Activated CD8-positive, alpha-beta T cell treated with anti-CD3 and anti-CD28 coated beads for 36 hours (primary cell): ENCODE results near the gene FAM120B. TPM values are rescaled to one million over a fixed set of nuclear protein-coding genes. Genes with fewer than 3 reads are reported as not detected.

Source experiments
- ATAC-seq: fragments of 200-7000 bp; cut with Tn5 transposase; one replicate; pipeline ENCODE4 v1.10.0; 2021; ENCODE audit warnings: mild to moderate bottlenecking, moderate library complexity
- CTCF ChIA-PET: fragments of 350-600 bp; sonication (Branson Sonifier 250); formaldehyde crosslinking; loops from one replicate; lab custom pipeline; 2021; ENCODE audit warnings: antibody characterized with exemption; lab: Charles Lee
- POLR2A ChIA-PET: fragments of 350-600 bp; sonication (Branson Sonifier 250); formaldehyde crosslinking; loops from one replicate; lab custom pipeline; 2021; ENCODE audit warnings: antibody characterized with exemption; lab: Charles Lee
- DNase-seq: peaks from one replicate; pipeline ENCODE4 v3.0.0-alpha.2; 2020
- H3K27ac Mint-ChIP-seq: one replicate; pipeline ENCODE4 v1.8.0; 2021; ENCODE audit warnings: mild to moderate bottlenecking, mixed read lengths
- H3K27me3 Mint-ChIP-seq: one replicate; pipeline ENCODE4 v1.8.0; 2021; ENCODE audit warnings: mixed read lengths
- H3K36me3 Mint-ChIP-seq: one replicate; pipeline ENCODE4 v1.8.0; 2021; ENCODE audit warnings: low read depth, mixed read lengths
- H3K4me1 Mint-ChIP-seq: one replicate; pipeline ENCODE4 v1.8.0; 2021; ENCODE audit warnings: low read depth, mixed read lengths
- H3K4me3 Mint-ChIP-seq: one replicate; pipeline ENCODE4 v1.8.0; 2021; ENCODE audit warnings: mild to moderate bottlenecking, moderate library complexity, mixed read lengths
- H3K9me3 Mint-ChIP-seq: one replicate; pipeline ENCODE4 v1.8.0; 2021; ENCODE audit warnings: mixed read lengths
- intact Hi-C: fragments of 100-400 bp; cut with micrococcal nuclease; formaldehyde crosslinking; loops from one replicate; pipeline ENCODE4 v1.10.0; 2022
- total RNA-seq, 2 experiments: library from RNA; stranded (reverse); gene quantifications; one replicate each; pipeline ENCODE4 v1.2.3, GENCODE V29; 2021
- TF ChIP-seq, protein P1 (sequence below): fragments of 200-600 bp; IDR thresholded peaks from one replicate; pipeline ENCODE4 v1.8.0; 2022; ENCODE audit warnings: antibody characterized with exemption, mild to moderate bottlenecking

Gene FAM120B
- total RNA-seq, 2 experiments from 2014 or later: 19.0 to 19.5 TPM

DNA sequence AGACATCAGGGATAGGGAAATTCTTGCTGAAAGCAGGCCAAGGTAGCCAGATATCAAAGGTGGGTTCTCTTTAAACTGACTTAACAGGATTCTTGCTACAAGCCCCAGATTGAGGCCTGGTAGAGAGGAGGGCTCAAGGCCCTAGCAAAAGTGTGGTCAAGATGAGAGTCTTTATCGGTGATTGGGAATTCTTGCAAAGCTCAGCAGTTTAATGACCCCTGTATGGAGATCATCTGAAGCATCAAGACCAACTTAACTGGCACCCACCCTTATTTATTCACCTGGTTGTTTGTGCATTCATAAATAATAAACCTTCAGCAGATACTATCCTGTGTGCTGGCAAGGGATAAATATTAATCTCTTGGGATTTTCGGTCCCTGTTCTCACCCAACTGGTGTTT lies 6.3 kb downstream of the FAM120B start:
- Mint-ChIP-seq H3K9me3 (no peaks in the 10 kb centered on the region), H3K4me3 (no peak overlapping the region), H3K27ac (no peak overlapping the region), H3K4me1 (peaks cover 61% of the 10 kb centered on the region), H3K27me3 (no peaks in the 10 kb centered on the region), H3K36me3 (peaks cover 17% of the 10 kb centered on the region)
- TF ChIP-seq, protein P1, sequence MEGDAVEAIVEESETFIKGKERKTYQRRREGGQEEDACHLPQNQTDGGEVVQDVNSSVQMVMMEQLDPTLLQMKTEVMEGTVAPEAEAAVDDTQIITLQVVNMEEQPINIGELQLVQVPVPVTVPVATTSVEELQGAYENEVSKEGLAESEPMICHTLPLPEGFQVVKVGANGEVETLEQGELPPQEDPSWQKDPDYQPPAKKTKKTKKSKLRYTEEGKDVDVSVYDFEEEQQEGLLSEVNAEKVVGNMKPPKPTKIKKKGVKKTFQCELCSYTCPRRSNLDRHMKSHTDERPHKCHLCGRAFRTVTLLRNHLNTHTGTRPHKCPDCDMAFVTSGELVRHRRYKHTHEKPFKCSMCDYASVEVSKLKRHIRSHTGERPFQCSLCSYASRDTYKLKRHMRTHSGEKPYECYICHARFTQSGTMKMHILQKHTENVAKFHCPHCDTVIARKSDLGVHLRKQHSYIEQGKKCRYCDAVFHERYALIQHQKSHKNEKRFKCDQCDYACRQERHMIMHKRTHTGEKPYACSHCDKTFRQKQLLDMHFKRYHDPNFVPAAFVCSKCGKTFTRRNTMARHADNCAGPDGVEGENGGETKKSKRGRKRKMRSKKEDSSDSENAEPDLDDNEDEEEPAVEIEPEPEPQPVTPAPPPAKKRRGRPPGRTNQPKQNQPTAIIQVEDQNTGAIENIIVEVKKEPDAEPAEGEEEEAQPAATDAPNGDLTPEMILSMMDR: no peak
- intact Hi-C loops: no loop called here
- CTCF ChIA-PET: no interaction called here
- DNase-seq: no peak
- ATAC-seq: no peak
- POLR2A ChIA-PET: no interaction called here

DNA sequence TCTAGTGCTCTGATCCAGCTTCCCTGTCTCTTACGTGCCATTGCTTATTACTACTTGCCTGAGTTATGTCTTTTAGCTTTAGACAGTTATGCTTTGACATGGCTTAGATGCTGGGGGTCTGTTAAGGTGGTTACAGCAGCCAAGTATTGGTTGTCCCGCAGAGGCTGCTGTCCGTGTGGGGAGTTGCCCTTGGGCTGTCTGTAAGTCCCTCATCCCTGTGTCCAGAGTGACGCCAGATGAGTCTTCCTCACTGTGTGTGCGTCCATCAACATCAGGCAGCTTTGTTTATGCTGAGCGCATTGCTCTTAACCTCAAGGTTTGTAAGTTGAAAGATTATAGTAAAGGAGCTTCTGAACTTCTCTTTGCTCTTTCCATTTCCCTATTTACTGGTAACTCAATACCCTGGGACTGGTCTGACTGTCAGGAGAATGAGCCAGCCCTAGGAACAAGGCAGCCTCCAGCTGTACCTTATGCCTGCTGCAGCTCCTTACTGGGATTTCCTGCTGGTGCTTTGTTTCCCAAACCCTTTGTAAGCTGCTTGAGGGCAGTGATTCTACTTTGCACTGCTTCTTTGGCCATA lies 7.2 kb downstream of the FAM120B start:
- Mint-ChIP-seq H3K27me3 (no peaks in the 10 kb centered on the region), H3K4me1 (peaks cover 52% of the 10 kb centered on the region), H3K9me3 (no peaks in the 10 kb centered on the region), H3K36me3 (peaks cover 19% of the 10 kb centered on the region), H3K4me3 (no peak overlapping the region), H3K27ac (no peak overlapping the region)
- TF ChIP-seq, protein P1: no peak
- POLR2A ChIA-PET: no interaction called here
- ATAC-seq (no peak), DNase-seq (no peak)
- CTCF ChIA-PET: no interaction called here
- intact Hi-C loops: no loop called here

DNA sequence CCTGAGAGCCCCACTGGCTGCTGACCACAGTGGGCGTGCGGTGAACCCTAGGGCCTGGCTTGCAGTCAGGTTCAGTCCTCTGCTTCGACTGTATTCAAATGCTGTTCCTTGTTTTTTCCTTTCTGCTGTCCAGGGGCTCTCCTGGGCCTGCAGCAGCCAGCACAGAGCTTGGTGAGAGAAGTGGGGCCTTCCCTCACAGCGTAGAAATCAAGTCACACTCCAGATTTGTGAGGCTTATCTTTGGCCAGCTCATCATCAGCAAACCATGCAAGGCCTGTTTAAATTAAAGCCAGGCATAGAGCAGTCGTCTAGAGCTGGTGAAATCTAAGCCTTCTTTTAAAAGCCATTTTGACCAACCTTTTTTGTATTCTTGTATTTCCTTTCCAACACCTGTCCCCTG lies 8.4 kb downstream of the FAM120B start:
- intact Hi-C loops: no loop called here

DNA sequence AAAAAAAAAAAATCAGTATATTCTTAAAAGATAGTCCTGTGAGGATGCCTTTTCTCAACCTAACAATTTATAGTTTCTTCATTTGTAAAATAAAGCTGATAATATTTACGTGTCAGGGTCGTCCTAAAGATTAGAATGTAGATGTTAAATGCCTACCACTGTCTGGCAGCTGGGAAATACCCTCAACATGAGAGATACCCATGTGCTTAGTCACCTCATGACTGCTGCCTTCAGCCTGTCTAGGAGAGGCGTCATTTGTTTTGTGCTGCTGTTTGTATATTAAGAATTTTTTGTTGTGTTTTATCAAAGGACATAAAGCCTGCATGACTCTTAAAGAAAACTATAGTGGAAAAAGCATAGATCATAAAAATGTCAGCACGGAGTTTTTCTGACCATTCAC lies 9.5 kb downstream of the FAM120B start:
- TF ChIP-seq, protein P1: no peak
- CTCF ChIA-PET: no interaction called here
- no peak overlapping the region for H3K4me3 Mint-ChIP-seq
- peaks cover 45% of the 10 kb centered on the region for H3K4me1 Mint-ChIP-seq
- H3K27me3 Mint-ChIP-seq: no peaks in the 10 kb centered on the region
- H3K27ac Mint-ChIP-seq: peak overlapping the region; percentile 26
- POLR2A ChIA-PET: interaction anchor here (0.6 to 0.7 kb wide), 2 partner anchors 19 to 22 kb away, joined by 3 to 5 read pairs; no protein-coding TSS in a partner anchor
- no peaks in the 10 kb centered on the region for H3K9me3 Mint-ChIP-seq
- intact Hi-C loops: no loop called here
- ATAC-seq (peak; percentile 70), DNase-seq (no peak)
- H3K36me3 Mint-ChIP-seq: peaks cover 31% of the 10 kb centered on the region

More for the DNA sequence above, 8.4 kb downstream of the FAM120B start:
- Mint-ChIP-seq H3K9me3 (no peaks in the 10 kb centered on the region), H3K4me3 (no peak overlapping the region), H3K27ac (no peak overlapping the region), H3K27me3 (no peaks in the 10 kb centered on the region), H3K36me3 (peaks cover 27% of the 10 kb centered on the region), H3K4me1 (peaks cover 52% of the 10 kb centered on the region)
- no peak for DNase-seq
- ChIA-PET CTCF (no interaction called here), POLR2A (no interaction called here)
- ATAC-seq: no peak
- TF ChIP-seq, protein P1: no peak

DNA sequence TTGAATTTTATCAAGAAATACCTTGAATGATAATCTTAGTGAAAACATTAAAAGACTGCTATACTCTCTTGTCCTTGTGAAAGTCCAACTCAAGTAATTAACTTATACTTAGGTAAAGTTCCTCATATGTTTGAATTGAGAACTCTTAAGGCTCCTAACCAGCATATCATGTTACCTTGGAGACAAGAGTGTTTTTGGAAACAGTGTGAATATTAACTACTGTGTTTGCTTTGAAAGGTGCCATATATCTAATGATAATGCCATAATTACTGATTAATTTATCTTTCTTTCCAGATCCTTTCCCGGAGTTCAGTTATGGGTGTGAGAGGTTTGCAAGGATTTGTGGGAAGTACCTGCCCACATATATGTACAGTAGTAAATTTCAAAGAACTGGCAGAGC lies 10.5 kb downstream of the FAM120B start:
- H3K27ac Mint-ChIP-seq: no peak overlapping the region
- H3K4me1 Mint-ChIP-seq: peaks cover 39% of the 10 kb centered on the region

More for the DNA sequence above, 10.5 kb downstream of the FAM120B start:
- H3K27me3 Mint-ChIP-seq: no peaks in the 10 kb centered on the region
- DNase-seq: no peak
- H3K36me3 Mint-ChIP-seq: peaks cover 29% of the 10 kb centered on the region
- ATAC-seq: no peak
- H3K4me3 Mint-ChIP-seq: no peak overlapping the region
- intact Hi-C loops: no loop called here
- CTCF ChIA-PET: interaction anchor here (1.1 to 1.3 kb wide), 2 partner anchors 10 to 200 kb away, joined by 3 read pairs; no protein-coding TSS in a partner anchor
- TF ChIP-seq, protein P1: no peak
- no peaks in the 10 kb centered on the region for H3K9me3 Mint-ChIP-seq
- POLR2A ChIA-PET: interaction anchor here (1.1 kb wide), 1 partner anchor 10 kb away, joined by 3 read pairs; the partner anchor contains the start of gene FAM120B
